OCI-LY3 (cell line): Measurements from ENCODE around the gene OLIG3.

Source experiments
- CTCF ChIP-seq: fragments of 200-600, 300-600 bp; sonication (generic); IDR thresholded peaks from 2 replicates; pipeline ENCODE4 v1.5.1; 2014; ENCODE audit warnings: antibody characterized with exemption, low read length, low read depth
- EZH2phosphoT487 ChIP-seq: fragments of 200-600 bp; shearing (Covaris generic); IDR thresholded peaks from 2 replicates; pipeline ENCODE4 v1.6.1; 2018; ENCODE audit warnings: antibody characterized with exemption, mixed run types, low read depth

GRCh38 chr6:137518386-137518983, 24.3 kb upstream of the OLIG3 start:
- TF ChIP-seq CTCF (no peak), EZH2phosphoT487 (no peak)
